Fibroblast of the conjunctiva (primary cell): ENCODE measurements around the gene HOXB1.

Experiments used
- DNase-seq: peaks from one replicate; pipeline ENCODE4 v3.0.0-alpha.2; 2010; ENCODE audit warnings: low read depth

Gene HOXB1

DNA sequence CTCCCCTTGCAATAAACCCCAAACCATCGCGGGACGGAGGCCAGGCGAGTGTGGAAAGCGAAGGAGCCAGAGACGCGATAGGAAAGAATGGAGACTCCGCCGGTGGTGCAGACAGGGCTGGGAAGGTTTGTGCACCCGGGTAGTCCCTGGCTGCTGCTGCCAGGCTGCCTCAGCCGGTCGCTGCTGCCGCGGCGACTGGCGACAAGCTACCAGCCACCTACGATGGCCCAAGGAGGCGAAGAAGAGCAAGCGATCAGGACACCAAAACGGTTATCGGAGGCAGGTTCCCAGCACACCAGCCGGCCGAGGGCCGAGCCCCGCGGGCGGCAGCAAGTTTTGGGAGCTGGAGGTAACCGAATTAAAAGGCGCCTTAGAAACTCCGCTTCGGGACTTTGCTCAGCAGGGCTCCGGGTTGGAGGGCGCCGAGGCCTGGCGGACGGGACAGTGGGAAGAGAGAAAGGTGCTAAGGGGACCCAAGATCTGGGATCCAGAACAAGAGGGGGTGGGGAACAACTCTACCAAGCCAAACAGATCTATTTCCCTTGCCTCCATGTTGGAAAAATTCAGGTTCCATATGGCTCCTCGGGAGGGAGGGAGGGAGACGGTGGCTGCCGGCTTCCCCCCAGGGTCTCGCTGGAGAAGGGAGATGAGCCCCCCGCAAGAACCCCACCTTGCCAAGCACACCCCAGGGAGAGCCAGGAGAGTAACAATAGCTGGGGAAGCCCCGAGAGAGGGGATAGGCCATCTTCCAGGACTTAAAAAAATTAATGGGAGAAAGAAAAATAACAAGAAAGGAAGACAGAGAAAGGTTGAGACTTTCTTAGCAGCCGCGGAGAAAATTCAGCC lies 23.8 kb upstream of the HOXB1 start:
- no peak for DNase-seq

GRCh38 chr17:48553826-48554225 lies 23.0 kb upstream of the HOXB1 start:
- no peak for DNase-seq

GRCh38 chr17:48553190-48553547 lies 22.4 kb upstream of the HOXB1 start:
- DNase-seq = no peak

DNA sequence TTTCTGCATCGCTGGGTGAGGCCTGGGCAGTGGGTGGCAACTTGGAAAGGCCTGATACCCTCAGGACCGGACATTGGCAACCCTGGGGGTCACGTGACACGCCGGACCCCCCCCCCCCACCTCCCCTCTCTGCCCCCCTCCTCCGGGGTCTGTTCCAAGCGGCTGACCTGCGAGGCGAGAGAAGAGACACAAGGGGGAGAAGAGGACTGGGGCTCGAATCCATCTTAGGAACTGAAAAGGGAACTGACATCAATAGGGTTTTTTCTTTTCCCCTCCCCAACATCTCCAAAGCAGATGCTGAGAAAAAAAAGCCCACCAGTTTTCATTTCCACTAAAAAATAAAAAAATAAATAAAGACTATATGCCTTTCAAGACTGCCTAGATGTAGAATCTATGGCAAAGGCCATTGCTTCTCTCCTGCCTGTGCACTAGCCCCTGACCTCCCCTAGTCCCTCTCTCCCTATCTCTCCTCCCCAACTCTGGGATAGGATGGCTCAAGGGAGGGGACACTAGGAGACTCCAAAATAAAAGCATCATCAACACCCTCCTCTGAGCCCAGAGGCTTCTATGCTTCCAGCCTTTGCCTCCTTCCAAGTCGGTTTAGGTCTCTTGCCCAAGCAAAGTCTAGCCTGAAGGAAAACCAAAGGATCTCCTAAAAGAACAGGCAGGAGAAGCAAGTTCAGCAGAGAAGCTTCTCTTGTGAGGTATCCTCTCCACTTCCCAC lies 21.8 kb upstream of the HOXB1 start:
- DNase-seq = no peak

DNA sequence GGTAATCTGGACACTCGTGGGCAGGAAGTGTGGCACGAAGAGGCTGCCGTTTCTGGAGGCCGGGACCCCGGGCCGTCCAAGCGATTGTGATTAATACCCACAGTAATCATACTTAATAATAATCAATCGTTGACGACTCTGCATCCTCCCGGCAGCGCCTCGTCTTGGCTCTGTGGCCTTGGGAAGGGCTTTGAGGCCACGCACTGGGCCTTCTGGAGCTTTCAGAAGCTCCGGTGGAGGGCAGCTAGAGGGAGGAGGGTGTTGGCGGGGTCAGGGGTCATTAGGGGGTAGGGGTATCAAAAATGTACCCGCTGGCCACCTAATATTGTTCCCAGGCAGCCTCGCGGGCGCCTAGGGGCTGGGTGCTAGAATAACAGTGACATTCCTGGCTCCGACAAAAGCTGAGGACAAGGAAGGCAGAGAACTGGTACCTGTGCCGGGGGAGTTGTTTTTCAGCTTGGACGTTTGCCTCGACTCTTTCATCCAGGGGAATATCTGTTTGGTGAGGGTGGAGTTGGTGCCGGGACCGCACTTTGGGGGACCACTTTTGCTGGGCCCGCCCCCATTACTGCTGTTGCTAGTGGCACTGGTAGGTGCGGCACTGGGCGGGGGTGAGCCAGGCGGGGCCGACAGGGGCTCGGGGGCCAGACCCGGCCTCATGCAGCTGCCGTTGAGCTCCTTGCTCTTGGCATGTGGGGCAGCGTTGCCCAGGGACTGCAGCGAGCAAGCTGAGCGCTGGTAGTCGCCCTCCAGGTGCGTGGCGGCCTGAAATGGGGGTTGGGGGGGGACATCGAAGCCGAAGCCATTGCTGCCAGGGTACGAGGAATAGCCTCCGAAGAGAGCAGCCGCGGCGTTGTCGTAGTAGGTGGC lies 21.0 kb upstream of the HOXB1 start:
- no peak for DNase-seq

- DNase-seq = no peak
Observed at GRCh38 chr17:48551214-48551555, 20.4 kb upstream of the HOXB1 start.

DNA sequence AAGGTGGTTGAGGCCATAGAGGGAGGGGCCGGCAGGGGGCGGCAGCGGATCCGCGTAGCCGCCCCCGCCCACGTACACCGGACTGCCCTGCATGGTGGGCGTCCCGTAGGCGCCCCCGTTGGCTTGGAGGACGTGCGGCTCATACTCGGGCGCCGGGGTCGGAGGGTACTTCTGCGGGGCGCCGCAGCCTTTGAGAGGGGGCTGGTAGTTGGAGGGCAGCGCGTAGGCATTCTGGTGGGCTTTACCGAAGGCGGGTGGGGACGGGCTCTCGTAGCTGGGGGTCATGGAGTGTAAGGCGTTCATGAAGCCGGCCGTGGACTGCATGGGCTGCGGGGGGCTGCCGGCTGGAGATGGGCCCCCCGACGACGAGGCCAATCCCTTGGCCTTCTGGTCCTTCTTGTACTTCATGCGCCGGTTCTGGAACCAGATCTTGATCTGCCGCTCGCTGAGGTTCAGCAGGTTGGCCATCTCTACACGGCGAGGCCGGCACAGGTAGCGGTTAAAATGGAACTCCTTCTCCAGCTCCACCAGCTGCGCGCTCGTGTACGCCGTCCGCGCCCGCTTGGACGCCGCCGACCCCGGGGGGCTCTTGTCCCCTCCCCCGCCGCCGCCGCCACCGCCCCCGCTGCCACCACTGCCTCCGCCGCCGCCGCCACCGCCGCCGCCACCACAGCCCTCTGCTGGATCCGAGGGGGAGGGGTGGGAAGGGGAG lies 19.8 kb upstream of the HOXB1 start:
- DNase-seq = no peak

GRCh38 chr17:48549914-48550501 lies 19.2 kb upstream of the HOXB1 start:
- no peak for DNase-seq

DNA sequence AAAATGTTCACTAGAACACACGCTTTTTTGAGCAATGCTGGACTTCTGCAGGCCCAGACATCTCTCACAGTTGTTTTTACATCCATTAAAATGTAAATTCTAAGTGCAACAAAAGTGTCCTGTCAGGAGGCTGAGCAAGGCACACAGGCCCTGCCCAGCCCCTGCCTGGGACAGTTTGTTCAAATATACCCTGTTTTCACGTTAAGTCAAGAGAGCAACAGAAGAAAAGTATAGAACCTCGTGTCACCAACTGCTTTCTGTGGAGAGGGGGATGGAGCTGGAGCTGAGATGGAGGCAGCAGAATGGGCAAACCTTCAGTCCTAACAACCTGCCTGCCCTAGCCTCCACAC lies 18.4 kb upstream of the HOXB1 start:
- DNase-seq = no peak

- no peak for DNase-seq
Observed at GRCh38 chr17:48548523-48549280, 17.9 kb upstream of the HOXB1 start.

- DNase-seq = no peak
Observed at GRCh38 chr17:48547808-48548522, 17.2 kb upstream of the HOXB1 start.

GRCh38 chr17:48546924-48547807 lies 16.4 kb upstream of the HOXB1 start:
- no peak for DNase-seq

DNA sequence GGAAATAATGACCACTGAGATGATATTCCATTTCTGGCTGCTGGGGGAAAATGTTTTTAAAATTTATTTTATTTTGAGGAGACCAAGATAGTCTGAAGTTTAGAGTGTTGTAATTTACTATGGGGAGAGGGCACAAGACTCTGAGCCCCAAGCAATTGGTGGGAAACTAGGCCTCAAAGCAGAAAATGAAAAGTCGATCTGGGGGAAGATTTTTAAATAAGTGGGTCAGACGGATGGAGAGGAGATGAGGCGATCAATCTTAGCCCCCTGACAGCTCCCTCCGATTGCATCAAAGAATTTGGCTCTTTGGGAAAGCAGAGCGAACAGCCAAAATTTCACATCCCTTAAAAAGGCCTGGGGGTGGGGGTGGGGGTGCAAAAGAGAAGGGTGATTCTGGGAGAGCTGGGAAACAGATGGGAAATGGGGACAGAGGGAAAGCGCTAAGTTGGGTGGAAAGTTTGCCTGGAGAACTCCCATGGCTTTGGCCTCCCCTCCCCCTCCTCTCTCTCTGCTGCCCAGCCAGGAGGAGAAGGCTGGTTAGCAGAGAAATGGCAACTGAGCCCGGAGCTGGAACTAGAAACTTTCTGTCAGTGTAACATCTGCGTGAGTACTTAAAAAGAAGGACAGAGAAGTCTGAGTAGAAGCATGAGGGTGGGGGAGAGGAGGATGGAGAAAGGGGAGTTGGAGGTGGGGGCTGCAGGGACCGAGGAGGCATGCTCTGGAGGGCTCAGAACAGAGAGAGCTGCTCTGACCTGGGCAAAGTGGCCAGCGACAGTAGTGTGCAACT lies 15.5 kb upstream of the HOXB1 start:
- no peak for DNase-seq

DNA sequence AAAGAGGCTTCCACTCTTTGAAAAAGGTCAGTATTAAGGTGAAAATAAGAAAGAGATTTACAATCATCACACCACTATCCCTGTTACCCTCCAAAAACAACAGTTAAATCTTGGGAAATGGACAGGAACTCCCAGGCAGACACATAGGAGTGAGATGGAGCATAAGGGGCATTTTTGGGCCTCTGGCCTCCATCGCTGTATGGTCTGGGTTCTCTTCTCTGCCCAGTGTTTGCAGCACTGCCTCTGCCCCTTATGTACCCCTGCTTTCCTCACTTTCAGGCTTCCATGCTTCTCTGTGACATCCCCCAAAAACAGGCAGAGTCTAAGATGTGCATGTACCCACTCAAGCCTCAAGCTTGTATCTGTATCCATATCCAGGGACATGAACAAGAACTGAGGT lies 14.7 kb upstream of the HOXB1 start:
- DNase-seq = no peak

GRCh38 chr17:48545022-48545375 lies 14.2 kb upstream of the HOXB1 start, which contains the start of gene HOXB2:
Gene HOXB2 (minus strand): TSS chr17:48545109. CDS start chr17:48544911, 198 bp downstream.
- DNase-seq = no peak

- DNase-seq = no peak
Observed at GRCh38 chr17:48544349-48545021, 13.7 kb upstream of the HOXB1 start.

- no peak for DNase-seq
Observed at GRCh38 chr17:48543854-48544348, 13.1 kb upstream of the HOXB1 start.
